Activated CD4-positive, alpha-beta T cell treated with anti-CD3 and anti-CD28 coated beads, Interleukin-2, amount 50 U/mL, for 48 hours (primary cell): ENCODE data around the gene SYNJ2.

ENCODE experiments used
- DNase-seq, 2 experiments: peaks; one replicate each; pipeline ENCODE4 v3.0.0-alpha.2; 2020

SYNJ2 gene

GRCh38 chr6:157999168-158000051 is 17.7 kb downstream of the SYNJ2 start:
- no peak for DNase-seq

GRCh38 chr6:158000530-158001307 is 19.1 kb downstream of the SYNJ2 start:
- DNase-seq: no peak

- DNase-seq: no peak
These were observed 20.7 kb downstream of the SYNJ2 start for GRCh38 chr6:158002249-158002950.

- peak; percentile 61 to 71 for DNase-seq
These were observed 21.5 kb downstream of the SYNJ2 start for GRCh38 chr6:158002951-158003853.

GRCh38 chr6:158003910-158004700 is 22.4 kb downstream of the SYNJ2 start:
- DNase-seq: no peak

- DNase-seq: no peak
These were observed 23.0 kb downstream of the SYNJ2 start for GRCh38 chr6:158004701-158005095.

- no peak for DNase-seq
These were observed 24.0 kb downstream of the SYNJ2 start for GRCh38 chr6:158005626-158006180.

- DNase-seq: no peak
These were observed 24.7 kb downstream of the SYNJ2 start for GRCh38 chr6:158006331-158006730.

GRCh38 chr6:158006821-158007570 is 25.3 kb downstream of the SYNJ2 start:
- no peak for DNase-seq

- DNase-seq: peak in 1 of 2 experiments; percentile 4
These were observed 27.1 kb downstream of the SYNJ2 start for GRCh38 chr6:158008864-158009113.

GRCh38 chr6:158009114-158009891 is 27.6 kb downstream of the SYNJ2 start:
- peak; percentile 30 to 47 for DNase-seq

GRCh38 chr6:158009935-158010585 is 28.4 kb downstream of the SYNJ2 start:
- DNase-seq: no peak

GRCh38 chr6:158010591-158011477 is 29.2 kb downstream of the SYNJ2 start:
- DNase-seq: no peak

GRCh38 chr6:158011478-158011920 is 29.8 kb downstream of the SYNJ2 start:
- no peak for DNase-seq

GRCh38 chr6:158011980-158012566 is 30.4 kb downstream of the SYNJ2 start:
- DNase-seq: no peak

GRCh38 chr6:158013904-158014504 is 32.3 kb downstream of the SYNJ2 start:
- DNase-seq: no peak

- DNase-seq: no peak
These were observed 33.0 kb downstream of the SYNJ2 start for GRCh38 chr6:158014505-158015187.
